ENCODE results near the gene VPS41.

- TF ChIP-seq CTCF (IDR thresholded peaks at IDR 0.05; ENCODE audit: borderline replicate concordance, extremely low read depth, low read length, poor library complexity, severe bottlenecking) (no peak), EZH2 (IDR thresholded peaks at IDR 0.05; ENCODE audit: borderline replicate concordance, low read depth, low read length, severe bottlenecking) (no peak)
Observed at GRCh38 chr7:38678698-38679054, 230.3 kb downstream of the VPS41 start.

Data from DND-41 (cell line).